ENCODE measurements around the gene UBN2. TPM values are rescaled to one million over a fixed set of nuclear protein-coding genes. Genes with fewer than 3 reads are reported as not detected.

The UBN2 gene
- polyA plus RNA-seq, 1 donor (not counting 4 experiments of a cell fraction or from before 2014, with no cell fraction given), result 3.0 TPM

DNA sequence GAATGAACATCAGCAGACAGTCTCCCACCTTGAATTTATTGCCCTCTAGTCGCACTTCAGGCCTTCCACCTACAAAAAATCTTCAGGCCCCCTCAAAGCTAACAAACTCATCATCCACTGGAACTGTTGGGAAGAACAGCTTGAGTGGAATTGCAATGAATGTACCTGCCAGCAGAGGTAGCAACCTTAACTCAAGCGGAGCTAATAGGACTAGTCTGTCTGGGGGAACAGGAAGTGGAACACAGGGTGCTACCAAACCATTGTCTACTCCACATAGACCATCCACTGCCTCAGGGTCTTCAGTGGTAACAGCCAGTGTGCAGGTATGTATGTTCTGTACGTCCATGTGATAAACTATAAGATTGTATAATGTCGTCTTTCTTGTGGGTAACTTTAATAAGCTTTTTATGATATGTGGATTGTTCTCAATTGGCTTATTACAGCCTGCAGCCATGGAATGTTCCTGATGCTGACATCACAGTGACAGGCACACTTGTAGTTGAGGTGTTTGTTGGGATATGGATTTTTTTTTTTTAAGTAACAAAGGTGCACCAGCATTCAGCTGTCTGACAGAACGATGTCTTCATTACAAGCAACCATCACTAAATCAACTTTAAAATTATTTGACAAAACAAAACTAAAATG lies 53.3 kb downstream of the UBN2 start:
- no peak overlapping the region for H3K9ac ChIP-seq (ENCODE audit: control insufficient read depth, extremely low read depth, insufficient read depth, low read length)
- H3K36me3 ChIP-seq (ENCODE audit: control insufficient read depth in 2 of 2, extremely low read depth in 1 of 2, insufficient read depth in 2 of 2, low read length in 2 of 2), result peaks cover 5 to 7% of the 10 kb centered on the region in 2 experiments
- no peak overlapping the region for H3K27ac ChIP-seq (ENCODE audit: control insufficient read depth, insufficient read depth, low read length)
- no peaks in the 10 kb centered on the region for H3K9me1 ChIP-seq (ENCODE audit: control insufficient read depth, extremely low read depth, insufficient read depth, low read length)
- TF ChIP-seq, protein P1, sequence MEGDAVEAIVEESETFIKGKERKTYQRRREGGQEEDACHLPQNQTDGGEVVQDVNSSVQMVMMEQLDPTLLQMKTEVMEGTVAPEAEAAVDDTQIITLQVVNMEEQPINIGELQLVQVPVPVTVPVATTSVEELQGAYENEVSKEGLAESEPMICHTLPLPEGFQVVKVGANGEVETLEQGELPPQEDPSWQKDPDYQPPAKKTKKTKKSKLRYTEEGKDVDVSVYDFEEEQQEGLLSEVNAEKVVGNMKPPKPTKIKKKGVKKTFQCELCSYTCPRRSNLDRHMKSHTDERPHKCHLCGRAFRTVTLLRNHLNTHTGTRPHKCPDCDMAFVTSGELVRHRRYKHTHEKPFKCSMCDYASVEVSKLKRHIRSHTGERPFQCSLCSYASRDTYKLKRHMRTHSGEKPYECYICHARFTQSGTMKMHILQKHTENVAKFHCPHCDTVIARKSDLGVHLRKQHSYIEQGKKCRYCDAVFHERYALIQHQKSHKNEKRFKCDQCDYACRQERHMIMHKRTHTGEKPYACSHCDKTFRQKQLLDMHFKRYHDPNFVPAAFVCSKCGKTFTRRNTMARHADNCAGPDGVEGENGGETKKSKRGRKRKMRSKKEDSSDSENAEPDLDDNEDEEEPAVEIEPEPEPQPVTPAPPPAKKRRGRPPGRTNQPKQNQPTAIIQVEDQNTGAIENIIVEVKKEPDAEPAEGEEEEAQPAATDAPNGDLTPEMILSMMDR (optimal IDR thresholded peaks at IDR 0.05 in 1 of 3, IDR thresholded peaks at IDR 0.05 in 1 of 3, conservative IDR thresholded peaks at IDR 0.05 in 1 of 3; ENCODE audit: extremely low read depth in 1 of 3, insufficient read depth in 2 of 3, low read length in 3 of 3), result no peak
- no peak for TF ChIP-seq EZH2 (IDR thresholded peaks at IDR 0.05; ENCODE audit: low read length)
- no peaks in the 10 kb centered on the region for H3K79me2 ChIP-seq (ENCODE audit: control insufficient read depth, insufficient read depth, low read length)
- H4K20me1 ChIP-seq (ENCODE audit: control insufficient read depth, extremely low read depth, insufficient read depth, low read length), result no peaks in the 10 kb centered on the region
- no peaks in the 10 kb centered on the region for H3K27me3 ChIP-seq (ENCODE audit: control insufficient read depth, extremely low read depth, insufficient read depth, low read length)
- no peak overlapping the region for H2AFZ ChIP-seq (ENCODE audit: control insufficient read depth, low read length)
- no peak overlapping the region for H3K4me2 ChIP-seq (ENCODE audit: control insufficient read depth, extremely low read depth, insufficient read depth, low read depth, low read length)
- DNase-seq (ENCODE audit: low read depth, low spot score) (no peak), FAIRE-seq (no peak)
- H3K4me1 ChIP-seq (ENCODE audit: control insufficient read depth, extremely low read depth, insufficient read depth, low read length), result no peaks in the 10 kb centered on the region
- dilution Hi-C loops (cut with MboI; ENCODE audit: extremely low pct_ligation_motif_present, low sequenced_read_pairs), result no loop called here
- H3K4me3 ChIP-seq (ENCODE audit: control insufficient read depth in 2 of 3, extremely low read depth in 1 of 3, insufficient read depth in 2 of 3, low read depth in 1 of 3, low read length in 3 of 3), result no peak overlapping the region
- no peaks in the 10 kb centered on the region for H3K9me3 ChIP-seq (ENCODE audit: control insufficient read depth, low read depth, low read length)

DNA sequence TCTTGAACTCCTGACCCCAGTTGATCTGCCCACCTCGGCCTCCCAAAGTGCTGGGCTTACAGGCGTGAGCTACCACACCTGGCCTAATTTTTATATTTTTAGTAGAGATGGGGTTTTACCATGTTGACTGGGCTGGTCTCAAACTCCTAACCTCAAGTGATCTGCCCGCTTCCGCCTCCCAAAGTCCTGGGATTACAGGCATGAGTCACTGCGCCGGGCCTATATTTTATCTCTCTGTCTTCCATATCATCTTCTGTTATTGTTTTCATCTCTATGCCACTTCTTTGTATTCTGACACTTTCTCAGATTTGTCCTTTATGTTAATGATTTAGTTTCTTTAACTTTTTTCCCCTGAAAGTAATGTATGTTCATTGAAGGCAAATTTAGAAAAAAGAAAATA lies 55.1 kb downstream of the UBN2 start:
- no peaks in the 10 kb centered on the region for H3K4me1 ChIP-seq (ENCODE audit: control insufficient read depth, extremely low read depth, insufficient read depth, low read length)
- no peaks in the 10 kb centered on the region for H3K79me2 ChIP-seq (ENCODE audit: control insufficient read depth, insufficient read depth, low read length)
- no peaks in the 10 kb centered on the region for H3K9me1 ChIP-seq (ENCODE audit: control insufficient read depth, extremely low read depth, insufficient read depth, low read length)
- H3K4me3 ChIP-seq (ENCODE audit: control insufficient read depth in 2 of 3, extremely low read depth in 1 of 3, insufficient read depth in 2 of 3, low read depth in 1 of 3, low read length in 3 of 3), result no peak overlapping the region
- H2AFZ ChIP-seq (ENCODE audit: control insufficient read depth, low read length), result no peak overlapping the region
- no peaks in the 10 kb centered on the region for H4K20me1 ChIP-seq (ENCODE audit: control insufficient read depth, extremely low read depth, insufficient read depth, low read length)
- dilution Hi-C loops (cut with MboI; ENCODE audit: extremely low pct_ligation_motif_present, low sequenced_read_pairs), result no loop called here
- H3K27ac ChIP-seq (ENCODE audit: control insufficient read depth, insufficient read depth, low read length), result no peak overlapping the region
- FAIRE-seq (no peak), DNase-seq (ENCODE audit: low read depth, low spot score) (no peak)
- H3K36me3 ChIP-seq (ENCODE audit: control insufficient read depth in 2 of 2, extremely low read depth in 1 of 2, insufficient read depth in 2 of 2, low read length in 2 of 2), result peaks cover 5 to 7% of the 10 kb centered on the region in 2 experiments
- TF ChIP-seq, protein P1 (optimal IDR thresholded peaks at IDR 0.05 in 1 of 3, IDR thresholded peaks at IDR 0.05 in 1 of 3, conservative IDR thresholded peaks at IDR 0.05 in 1 of 3; ENCODE audit: extremely low read depth in 1 of 3, insufficient read depth in 2 of 3, low read length in 3 of 3), result no peak
- TF ChIP-seq EZH2 (IDR thresholded peaks at IDR 0.05; ENCODE audit: low read length), result no peak
- H3K9ac ChIP-seq (ENCODE audit: control insufficient read depth, extremely low read depth, insufficient read depth, low read length), result no peak overlapping the region
- H3K27me3 ChIP-seq (ENCODE audit: control insufficient read depth, extremely low read depth, insufficient read depth, low read length), result no peaks in the 10 kb centered on the region
- H3K9me3 ChIP-seq (ENCODE audit: control insufficient read depth, low read depth, low read length), result no peaks in the 10 kb centered on the region
- H3K4me2 ChIP-seq (ENCODE audit: control insufficient read depth, extremely low read depth, insufficient read depth, low read depth, low read length), result no peak overlapping the region

Data from keratinocyte (primary cell).